Raji (cell line): ENCODE measurements around the gene NFIA.

Experiments used
- POLR2A ChIP-seq: IDR thresholded peaks from 2 replicates; pipeline ENCODE4 v1.6.1; 2011; ENCODE audit warnings: low read depth, low read length, control low read depth; ENCODE audit not compliant: insufficient read depth

NFIA gene

GRCh38 chr1:61181067-61182038 lies 99.0 kb downstream of the NFIA start:
- TF ChIP-seq POLR2A = no peak

- no peak for TF ChIP-seq POLR2A
Measured at GRCh38 chr1:61182049-61182448, 99.7 kb downstream of the NFIA start.

- no peak for TF ChIP-seq POLR2A
Measured at GRCh38 chr1:61182480-61182879, 100.1 kb downstream of the NFIA start.

- no peak for TF ChIP-seq POLR2A
Measured at GRCh38 chr1:61183471-61184039, 101.2 kb downstream of the NFIA start.

- no peak for TF ChIP-seq POLR2A
Measured at GRCh38 chr1:61184040-61184713, 101.8 kb downstream of the NFIA start.

- no peak for TF ChIP-seq POLR2A
Measured at GRCh38 chr1:61184714-61185106, 102.3 kb downstream of the NFIA start.

- TF ChIP-seq POLR2A = no peak
Measured at GRCh38 chr1:61186753-61187152, 104.4 kb downstream of the NFIA start.

- TF ChIP-seq POLR2A = no peak
Measured at GRCh38 chr1:61187352-61188086, 105.2 kb downstream of the NFIA start.

GRCh38 chr1:61190153-61190552 lies 107.8 kb downstream of the NFIA start:
- TF ChIP-seq POLR2A = no peak

GRCh38 chr1:61190618-61191432 lies 108.5 kb downstream of the NFIA start:
- TF ChIP-seq POLR2A = no peak

- TF ChIP-seq POLR2A = no peak
Measured at GRCh38 chr1:61191433-61191720, 109.0 kb downstream of the NFIA start.

GRCh38 chr1:61192663-61193330 lies 110.4 kb downstream of the NFIA start:
- no peak for TF ChIP-seq POLR2A

GRCh38 chr1:61193808-61194207 lies 111.4 kb downstream of the NFIA start:
- TF ChIP-seq POLR2A = no peak

GRCh38 chr1:61198554-61198953 lies 116.2 kb downstream of the NFIA start:
- no peak for TF ChIP-seq POLR2A

- TF ChIP-seq POLR2A = no peak
Measured at GRCh38 chr1:61201035-61201434, 118.7 kb downstream of the NFIA start.
